ENCODE results near the gene AWAT2.
A peak's percentile ranks its signal among the peaks of the same experiment; 100 is the strongest.

AWAT2 gene

GRCh38 chrX:70052895-70053615 is 3.3 kb upstream of the AWAT2 start:
- no peak overlapping the region for H3K4me3 Mint-ChIP-seq
- no peaks in the 10 kb centered on the region for H3K4me1 Mint-ChIP-seq
- no peak for ATAC-seq
- H3K9me3 Mint-ChIP-seq = no peaks in the 10 kb centered on the region
- H3K36me3 Mint-ChIP-seq = no peaks in the 10 kb centered on the region
- no peak overlapping the region for H3K27ac Mint-ChIP-seq
- no peak for DNase-seq (ENCODE audit: low spot score in 2 of 2)

GRCh38 chrX:70049406-70049805 is 332 bp downstream of the AWAT2 start:
- Mint-ChIP-seq H3K36me3 (no peaks in the 10 kb centered on the region), H3K4me1 (no peaks in the 10 kb centered on the region), H3K27ac (no peak overlapping the region), H3K9me3 (no peaks in the 10 kb centered on the region), H3K4me3 (no peak overlapping the region)
- DNase-seq (ENCODE audit: low spot score in 2 of 2) = no peak
- ATAC-seq = no peak

GRCh38 chrX:70046978-70047377 is 2.8 kb downstream of the AWAT2 start:
- no peaks in the 10 kb centered on the region for H3K36me3 Mint-ChIP-seq
- H3K27ac Mint-ChIP-seq = no peak overlapping the region
- no peaks in the 10 kb centered on the region for H3K9me3 Mint-ChIP-seq
- DNase-seq (ENCODE audit: low spot score in 2 of 2) (no peak), ATAC-seq (no peak)
- H3K4me1 Mint-ChIP-seq = no peaks in the 10 kb centered on the region
- H3K4me3 Mint-ChIP-seq = no peak overlapping the region

- H3K27ac Mint-ChIP-seq = no peak overlapping the region
- no peak overlapping the region for H3K4me3 Mint-ChIP-seq
- no peaks in the 10 kb centered on the region for H3K9me3 Mint-ChIP-seq
- H3K4me1 Mint-ChIP-seq = no peaks in the 10 kb centered on the region
- H3K36me3 Mint-ChIP-seq = no peaks in the 10 kb centered on the region
- DNase-seq (ENCODE audit: low spot score in 2 of 2) (no peak), ATAC-seq (no peak)
These were observed 5.0 kb downstream of the AWAT2 start for GRCh38 chrX:70044541-70045245.

GRCh38 chrX:70043685-70044084 is 6.1 kb downstream of the AWAT2 start:
- no peak for ATAC-seq
- no peak overlapping the region for H3K27ac Mint-ChIP-seq
- H3K36me3 Mint-ChIP-seq = no peaks in the 10 kb centered on the region

GRCh38 chrX:70042399-70043371 is 7.1 kb downstream of the AWAT2 start:
- Mint-ChIP-seq H3K4me1 (no peaks in the 10 kb centered on the region), H3K4me3 (no peak overlapping the region), H3K36me3 (no peaks in the 10 kb centered on the region), H3K27ac (peak overlapping the region; percentile 36), H3K9me3 (no peaks in the 10 kb centered on the region)
- ATAC-seq (no peak), DNase-seq (ENCODE audit: low spot score in 2 of 2) (no peak)

More at GRCh38 chrX:70043685-70044084, 6.1 kb downstream of the AWAT2 start:
- H3K4me1 Mint-ChIP-seq = no peaks in the 10 kb centered on the region
- H3K9me3 Mint-ChIP-seq = no peaks in the 10 kb centered on the region
- DNase-seq (ENCODE audit: low spot score in 2 of 2) = no peak
- no peak overlapping the region for H3K4me3 Mint-ChIP-seq

- H3K4me3 Mint-ChIP-seq = no peak overlapping the region
- no peak for ATAC-seq
- H3K9me3 Mint-ChIP-seq = no peaks in the 10 kb centered on the region
- H3K4me1 Mint-ChIP-seq = no peaks in the 10 kb centered on the region
- no peak for DNase-seq (ENCODE audit: low spot score in 2 of 2)
- no peaks in the 10 kb centered on the region for H3K36me3 Mint-ChIP-seq
- no peak overlapping the region for H3K27ac Mint-ChIP-seq
These were observed 7.7 kb downstream of the AWAT2 start for GRCh38 chrX:70041993-70042392.

GRCh38 chrX:70039758-70040157 is 10.0 kb downstream of the AWAT2 start:
- Mint-ChIP-seq H3K4me1 (no peaks in the 10 kb centered on the region), H3K9me3 (no peaks in the 10 kb centered on the region), H3K4me3 (no peak overlapping the region), H3K36me3 (no peaks in the 10 kb centered on the region), H3K27ac (no peak overlapping the region)
- no peak for DNase-seq (ENCODE audit: low spot score in 2 of 2)
- ATAC-seq = no peak

GRCh38 chrX:70038951-70039350 is 10.8 kb downstream of the AWAT2 start:
- H3K9me3 Mint-ChIP-seq = no peaks in the 10 kb centered on the region
- no peak overlapping the region for H3K27ac Mint-ChIP-seq
- H3K36me3 Mint-ChIP-seq = no peaks in the 10 kb centered on the region
- H3K4me1 Mint-ChIP-seq = no peaks in the 10 kb centered on the region
- DNase-seq (ENCODE audit: low spot score in 2 of 2) (no peak), ATAC-seq (no peak)
- no peak overlapping the region for H3K4me3 Mint-ChIP-seq

GRCh38 chrX:70038515-70038914 is 11.2 kb downstream of the AWAT2 start:
- Mint-ChIP-seq H3K4me3 (no peak overlapping the region), H3K4me1 (no peaks in the 10 kb centered on the region), H3K36me3 (no peaks in the 10 kb centered on the region), H3K27ac (no peak overlapping the region), H3K9me3 (no peaks in the 10 kb centered on the region)
- no peak for DNase-seq (ENCODE audit: low spot score in 2 of 2)
- ATAC-seq = no peak

GRCh38 chrX:70034646-70035045 is 15.1 kb downstream of the AWAT2 start:
- H3K27ac Mint-ChIP-seq = no peak overlapping the region
- H3K9me3 Mint-ChIP-seq = no peaks in the 10 kb centered on the region
- H3K4me1 Mint-ChIP-seq = no peaks in the 10 kb centered on the region
- DNase-seq (ENCODE audit: low spot score in 2 of 2) (no peak), ATAC-seq (no peak)
- no peak overlapping the region for H3K4me3 Mint-ChIP-seq
- no peaks in the 10 kb centered on the region for H3K36me3 Mint-ChIP-seq

GRCh38 chrX:70033348-70034051 is 16.2 kb downstream of the AWAT2 start:
- Mint-ChIP-seq H3K4me1 (no peaks in the 10 kb centered on the region), H3K27ac (no peak overlapping the region), H3K36me3 (no peaks in the 10 kb centered on the region), H3K4me3 (no peak overlapping the region), H3K9me3 (no peaks in the 10 kb centered on the region)
- DNase-seq (ENCODE audit: low spot score in 2 of 2) (peak in 1 of 2 donors; percentile 51), ATAC-seq (no peak)

GRCh38 chrX:70032792-70033191 is 16.9 kb downstream of the AWAT2 start:
- no peaks in the 10 kb centered on the region for H3K9me3 Mint-ChIP-seq

GRCh38 chrX:70030301-70030767 is 19.4 kb downstream of the AWAT2 start:
- Mint-ChIP-seq H3K4me3 (no peak overlapping the region), H3K4me1 (peaks cover 19% of the 10 kb centered on the region), H3K36me3 (no peaks in the 10 kb centered on the region), H3K27ac (no peak overlapping the region), H3K9me3 (no peaks in the 10 kb centered on the region)
- DNase-seq (ENCODE audit: low spot score in 2 of 2) = peak; percentile 2 to 53
- ATAC-seq = peak; percentile 47

More at GRCh38 chrX:70032792-70033191, 16.9 kb downstream of the AWAT2 start:
- ATAC-seq = no peak
- DNase-seq (ENCODE audit: low spot score in 2 of 2) = no peak
- H3K4me3 Mint-ChIP-seq = no peak overlapping the region
- H3K27ac Mint-ChIP-seq = no peak overlapping the region
- no peaks in the 10 kb centered on the region for H3K36me3 Mint-ChIP-seq
- no peaks in the 10 kb centered on the region for H3K4me1 Mint-ChIP-seq

- H3K9me3 Mint-ChIP-seq = no peaks in the 10 kb centered on the region
- H3K4me1 Mint-ChIP-seq = peaks cover 20% of the 10 kb centered on the region
- H3K36me3 Mint-ChIP-seq = no peaks in the 10 kb centered on the region
- DNase-seq (ENCODE audit: low spot score in 2 of 2) (no peak), ATAC-seq (no peak)
- H3K4me3 Mint-ChIP-seq = no peak overlapping the region
- no peak overlapping the region for H3K27ac Mint-ChIP-seq
These were observed 19.9 kb downstream of the AWAT2 start for GRCh38 chrX:70029863-70030262.
